ENCODE data around the gene MLST8. TPM values are rescaled to one million over a fixed set of nuclear protein-coding genes. Genes with fewer than 3 reads are reported as not detected.
"Not testable (repeated sequence)": the region's sequence is repeated elsewhere in the genome, so short reads cannot be mapped to it uniquely, and the experiment has no call there.

MLST8 gene
- total and polyA plus RNA-seq, 9 donors = 7.4 to 56.2 (median 28.4) TPM

- Histone ChIP-seq H3K36me3 (no peaks in the 10 kb centered on the region), H3K4me1 (ENCODE audit: insufficient read depth) (no peaks in the 10 kb centered on the region), H3K27me3 (no peaks in the 10 kb centered on the region), H3K4me3 (no peak overlapping the region), H3K27ac (no peak overlapping the region), H3K9me3 (no peaks in the 10 kb centered on the region)
- intact Hi-C loops (cut with DNase I) = loop anchor here in 1 of 4 donors (10.0 kb wide), 1 partner anchor 103 kb away; the partner anchor contains the start of gene TRAF7
- WGBS, 3 donors = 84 to 93% (median 91%) methylated on average over 6 of the region's 6 CpGs
- TF ChIP-seq EP300 (IDR thresholded peaks at IDR 0.05) (no peak), POLR2A (IDR thresholded peaks at IDR 0.05) (no peak), CTCF (IDR thresholded peaks at IDR 0.05) (no peak)
- DNase-seq = no peak
Measured at GRCh38 chr16:2257726-2258125, 52.5 kb downstream of the MLST8 start.

- 89 to 90% (median 90%) methylated on average over 7 of the region's 7 CpGs for WGBS, 3 donors
- H3K36me3 ChIP-seq; H3K4me3 ChIP-seq; H3K4me1 ChIP-seq (ENCODE audit: insufficient read depth); DNase-seq; H3K27me3 ChIP-seq; H3K9me3 ChIP-seq; H3K27ac ChIP-seq: not testable (repeated sequence)
- intact Hi-C loops (cut with DNase I) = loop anchor here in 1 of 4 donors (10.0 kb wide), 1 partner anchor 104 kb away; the partner anchor contains the start of gene TRAF7
Measured at GRCh38 chr16:2258530-2258929, 53.3 kb downstream of the MLST8 start.

Other genes with a start within 250 kb of the MLST8 start
- gene NDUFB10, start 245.9 kb upstream of the MLST8 start, total RNA-seq = 100 to 1,000 TPM in 3 of 7 donors, 10 to 100 TPM in 4; 81.5 to 133 (median 95.4) TPM
- gene NDUFB10, start 245.9 kb upstream of the MLST8 start, polyA plus RNA-seq = 100 to 1,000 TPM; 152 to 176 TPM
- gene RPS2, start 240.6 kb upstream of the MLST8 start, total RNA-seq = 1,000 to 10,000 TPM; 2,694 to 4,021 (median 3,788) TPM
- 1,000 to 10,000 TPM; 1,606 to 4,743 TPM for gene RPS2, start 240.6 kb upstream of the MLST8 start, polyA plus RNA-seq
- gene RNF151, start 238.6 kb upstream of the MLST8 start, total RNA-seq = under 1 TPM in 1 of 7 donors, not detected in 6; 0.32 TPM
- gene RNF151, start 238.6 kb upstream of the MLST8 start, polyA plus RNA-seq = not detected
- gene TBL3, start 233.4 kb upstream of the MLST8 start, total RNA-seq = 10 to 100 TPM; 28.9 to 48.0 (median 31.0) TPM
- gene TBL3, start 233.4 kb upstream of the MLST8 start, polyA plus RNA-seq = 10 to 100 TPM in 1 of 2 donors, 1 to 10 TPM in 1; 2.1 to 40.6 TPM
- 1 to 10 TPM in 1 of 7 donors, under 1 TPM in 3, not detected in 3; 0.36 to 1.3 (median 0.66) TPM for gene NOXO1, start 224.0 kb upstream of the MLST8 start, total RNA-seq
- gene NOXO1, start 224.0 kb upstream of the MLST8 start, polyA plus RNA-seq = under 1 TPM in 1 of 2 donors, not detected in 1; 0.48 TPM
- 10 to 100 TPM; 10.6 to 18.5 (median 14.0) TPM for gene GFER, start 221.3 kb upstream of the MLST8 start, total RNA-seq
- gene GFER, start 221.3 kb upstream of the MLST8 start, polyA plus RNA-seq = 10 to 100 TPM in 1 of 2 donors, 1 to 10 TPM in 1; 6.1 to 16.8 TPM
- 1 to 10 TPM in 4 of 7 donors, under 1 TPM in 3; 0.50 to 4.0 (median 1.1) TPM for gene SYNGR3, start 215.5 kb upstream of the MLST8 start, total RNA-seq
- under 1 TPM; 0.42 to 0.75 TPM for gene SYNGR3, start 215.5 kb upstream of the MLST8 start, polyA plus RNA-seq
- 10 to 100 TPM; 25.8 to 44.5 (median 30.3) TPM for gene ZNF598, start 195.6 kb upstream of the MLST8 start, total RNA-seq
- 10 to 100 TPM in 1 of 2 donors, under 1 TPM in 1; 0.95 to 26.7 TPM for gene ZNF598, start 195.6 kb upstream of the MLST8 start, polyA plus RNA-seq
- gene NPW, start 185.7 kb upstream of the MLST8 start, total RNA-seq = 1 to 10 TPM in 1 of 7 donors, under 1 TPM in 2, not detected in 4; 0.46 to 1.1 (median 0.78) TPM
- gene NPW, start 185.7 kb upstream of the MLST8 start, polyA plus RNA-seq = under 1 TPM in 1 of 2 donors, not detected in 1; 0.17 TPM
- 100 to 1,000 TPM in 1 of 7 donors, 10 to 100 TPM in 6; 25.0 to 118 (median 78.7) TPM for gene NHERF2, start 178.6 kb upstream of the MLST8 start, total RNA-seq
- 100 to 1,000 TPM in 1 of 2 donors, 1 to 10 TPM in 1; 6.3 to 101 TPM for gene NHERF2, start 178.6 kb upstream of the MLST8 start, polyA plus RNA-seq
- gene NTHL1, start 157.6 kb upstream of the MLST8 start, total RNA-seq = 10 to 100 TPM; 17.1 to 38.1 (median 23.9) TPM
- 10 to 100 TPM in 1 of 2 donors, 1 to 10 TPM in 1; 1.9 to 27.3 TPM for gene NTHL1, start 157.6 kb upstream of the MLST8 start, polyA plus RNA-seq
- 100 to 1,000 TPM in 4 of 7 donors, 10 to 100 TPM in 3; 47.0 to 150 (median 131) TPM for gene TSC2, start 157.5 kb upstream of the MLST8 start, total RNA-seq
- gene TSC2, start 157.5 kb upstream of the MLST8 start, polyA plus RNA-seq = 10 to 100 TPM; 51.7 to 72.1 TPM
- 100 to 1,000 TPM in 6 of 7 donors, 10 to 100 TPM in 1; 78.8 to 203 (median 145) TPM for gene PKD1, start 69.6 kb upstream of the MLST8 start, total RNA-seq
- 100 to 1,000 TPM in 1 of 2 donors, 1 to 10 TPM in 1; 8.7 to 113 TPM for gene PKD1, start 69.6 kb upstream of the MLST8 start, polyA plus RNA-seq
- under 1 TPM in 2 of 7 donors, not detected in 5; 0.12 to 0.80 TPM for gene RAB26, start 56.8 kb upstream of the MLST8 start, total RNA-seq
- under 1 TPM; 0.19 to 0.50 TPM for gene RAB26, start 56.8 kb upstream of the MLST8 start, polyA plus RNA-seq
- gene TRAF7, start 49.7 kb upstream of the MLST8 start, total RNA-seq = 10 to 100 TPM; 20.5 to 68.0 (median 48.0) TPM
- 10 to 100 TPM; 13.3 to 26.3 TPM for gene TRAF7, start 49.7 kb upstream of the MLST8 start, polyA plus RNA-seq
- 1 to 10 TPM in 1 of 7 donors, under 1 TPM in 6; 0.10 to 2.4 (median 0.60) TPM for gene CASKIN1, start 8.8 kb upstream of the MLST8 start, total RNA-seq
- gene CASKIN1, start 8.8 kb upstream of the MLST8 start, polyA plus RNA-seq = under 1 TPM in 1 of 2 donors, not detected in 1; 0.52 TPM
- 1 to 10 TPM; 3.2 to 8.3 (median 6.4) TPM for gene BRICD5, start 5.4 kb downstream of the MLST8 start, total RNA-seq
- 1 to 10 TPM in 1 of 2 donors, under 1 TPM in 1; 0.37 to 4.1 TPM for gene BRICD5, start 5.4 kb downstream of the MLST8 start, polyA plus RNA-seq
- 10 to 100 TPM in 1 of 7 donors, 1 to 10 TPM in 6; 5.0 to 12.3 (median 7.5) TPM for gene PGP, start 9.4 kb downstream of the MLST8 start, total RNA-seq
- 1 to 10 TPM; 2.5 to 5.2 TPM for gene PGP, start 9.4 kb downstream of the MLST8 start, polyA plus RNA-seq
- 10 to 100 TPM; 18.3 to 26.2 (median 22.7) TPM for gene E4F1, start 18.1 kb downstream of the MLST8 start, total RNA-seq
- gene E4F1, start 18.1 kb downstream of the MLST8 start, polyA plus RNA-seq = 10 to 100 TPM in 1 of 2 donors, under 1 TPM in 1; 0.58 to 23.5 TPM
- gene DNASE1L2, start 31.0 kb downstream of the MLST8 start, total RNA-seq = 1 to 10 TPM in 1 of 7 donors, under 1 TPM in 6; 0.37 to 1.1 (median 0.75) TPM
- under 1 TPM in 1 of 2 donors, not detected in 1; 0.69 TPM for gene DNASE1L2, start 31.0 kb downstream of the MLST8 start, polyA plus RNA-seq
- 10 to 100 TPM; 39.0 to 66.3 (median 51.3) TPM for gene ECI1, start 46.1 kb downstream of the MLST8 start, total RNA-seq
- 10 to 100 TPM in 1 of 2 donors, 1 to 10 TPM in 1; 3.1 to 48.1 TPM for gene ECI1, start 46.1 kb downstream of the MLST8 start, polyA plus RNA-seq
- gene RNPS1, start 62.7 kb downstream of the MLST8 start, total RNA-seq = 100 to 1,000 TPM in 6 of 7 donors, 10 to 100 TPM in 1; 78.0 to 172 (median 153) TPM
- 100 to 1,000 TPM in 1 of 2 donors, 10 to 100 TPM in 1; 85.2 to 138 TPM for gene RNPS1, start 62.7 kb downstream of the MLST8 start, polyA plus RNA-seq
- 10 to 100 TPM in 2 of 7 donors, 1 to 10 TPM in 5; 2.0 to 11.3 (median 6.9) TPM for gene ABCA3, start 135.3 kb downstream of the MLST8 start, total RNA-seq
- gene ABCA3, start 135.3 kb downstream of the MLST8 start, polyA plus RNA-seq = 1 to 10 TPM; 2.7 to 6.9 TPM
- 1 to 10 TPM; 1.4 to 2.5 (median 2.0) TPM for gene CCNF, start 224.0 kb downstream of the MLST8 start, total RNA-seq
- gene CCNF, start 224.0 kb downstream of the MLST8 start, polyA plus RNA-seq = 1 to 10 TPM in 1 of 2 donors, under 1 TPM in 1; 0.87 to 1.1 TPM

Measured in ovary (tissue), 9 donors.